Measurements from ENCODE around the gene ZSWIM6. TPM values are rescaled to one million over a fixed set of nuclear protein-coding genes. Genes with fewer than 3 reads are reported as not detected.

The ZSWIM6 gene
- total and polyA plus RNA-seq, 2 of the 4 experiments (the other 2 are of a cell fraction): 10.8 to 14.1 TPM

DNA sequence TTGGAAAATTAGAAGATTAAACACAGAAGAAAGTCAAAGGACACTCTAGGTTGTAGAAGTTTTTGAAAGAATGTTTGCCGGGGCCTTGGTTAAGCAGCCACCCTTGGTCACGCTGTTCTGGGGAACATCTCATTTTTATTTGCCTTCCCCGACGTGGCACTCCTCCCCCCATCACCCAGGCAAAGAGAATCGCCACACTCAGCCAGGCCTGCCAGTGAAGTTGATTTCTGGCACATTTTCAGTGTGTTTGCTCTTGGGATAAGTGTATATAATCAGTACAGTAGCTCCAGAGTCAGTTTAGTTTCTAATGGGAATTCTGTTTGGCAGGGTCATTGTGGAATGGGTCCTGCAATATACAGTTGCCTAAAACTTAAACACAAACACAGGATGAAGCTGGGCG lies 243.5 kb downstream of the ZSWIM6 start:
- Histone ChIP-seq H3K23ac (ENCODE audit: low read depth, low read length) (no peak overlapping the region), H2AK5ac (ENCODE audit: low read depth, low read length) (no peak overlapping the region), H3K56ac (ENCODE audit: extremely low read depth, insufficient read depth, low read length) (no peak overlapping the region), H2AK9ac (replicated peaks; ENCODE audit: low read depth, low read length, poor library complexity) (no peak overlapping the region), H2BK120ac (ENCODE audit: low read depth, low read length) (peak overlapping the region; percentile 51), H3K27ac (ENCODE audit: insufficient read depth, low read length) (no peak overlapping the region), H2AFZ (replicated peaks; ENCODE audit: low read length, poor library complexity) (no peak overlapping the region), H3K4me3 (ENCODE audit: insufficient read depth, low read depth, low read length) (no peak overlapping the region), H4K5ac (ENCODE audit: low read depth, low read length) (peak overlapping the region; percentile 69; the same call in 1 of the 2 replicates), H2BK5ac (ENCODE audit: low read depth, low read length, poor library complexity, severe bottlenecking) (no peak overlapping the region), H3K9ac (ENCODE audit: low read depth, low read length) (no peak overlapping the region), H4K91ac (ENCODE audit: insufficient read depth, low read depth, low read length) (peak overlapping the region; percentile 70; the same call in 1 of the 2 replicates), H3K18ac (ENCODE audit: low read depth, low read length) (no peak overlapping the region), H4K8ac (ENCODE audit: low read depth in 2 of 2, low read length in 2 of 2) (peak overlapping the region; percentile 56 to 62; a peak in 1 of 4 replicates), H2BK15ac (ENCODE audit: low read depth, low read length) (peak overlapping the region; percentile 77; the same call in 1 of the 3 replicates), H3K4me1 (ENCODE audit: control insufficient read depth, insufficient read depth, low read length) (peaks cover 5% of the 10 kb centered on the region), H2BK20ac (ENCODE audit: low read depth, low read length) (0 out of 2 replicates have a peak overlapping the region, but pooled peaks have one; percentile 52), H3K4me2 (ENCODE audit: low read depth, low read length) (no peak overlapping the region), H3K9me3 (ENCODE audit: control insufficient read depth, insufficient read depth, low read length) (no peaks in the 10 kb centered on the region), H3K79me1 (ENCODE audit: low read depth in 1 of 2, low read length in 2 of 2) (no peaks in the 10 kb centered on the region), H4K20me1 (ENCODE audit: insufficient read depth, low read length) (no peaks in the 10 kb centered on the region), H3K36me3 (ENCODE audit: control insufficient read depth, insufficient read depth, low read length) (no peaks in the 10 kb centered on the region), H3K27me3 (ENCODE audit: control insufficient read depth, insufficient read depth, low read length) (peaks cover 3% of the 10 kb centered on the region; the same call in 1 of the 2 replicates), H3K9me1 (ENCODE audit: insufficient read depth, low read length) (peaks cover 6% of the 10 kb centered on the region), H3K14ac (replicated peaks; ENCODE audit: low read depth, low read length) (no peak overlapping the region), H3K4ac (ENCODE audit: low read depth, low read length) (no peak overlapping the region; the same call in 1 of the 2 replicates)
- no CpG with 5 or more reads among the region's 6 CpGs for WGBS, 2 experiments (ENCODE audit: extremely low coverage in 2 of 2, insufficient read length in 1 of 2)
- intact Hi-C loops (cut with micrococcal nuclease): no loop called here
- BruUV-seq (replicated peaks): no TSS peak
- CTCF ChIA-PET: no interaction called here
- no peak for DNase-seq
- TF ChIP-seq ELK1 (IDR thresholded peaks at IDR 0.05; ENCODE audit: borderline replicate concordance, low read depth, low read length) (no peak), SMC3 (IDR thresholded peaks at IDR 0.05; ENCODE audit: low read depth, low read length) (no peak), RCOR1 (IDR thresholded peaks at IDR 0.05; ENCODE audit: insufficient replicate concordance, low read length) (no peak), FOS (IDR thresholded peaks at IDR 0.05; ENCODE audit: low read depth, low read length) (no peak), RAD21 (IDR thresholded peaks at IDR 0.05; ENCODE audit: low read length) (no peak), POLR2A (IDR thresholded peaks at IDR 0.05; ENCODE audit: low read depth, low read length) (no peak), BHLHE40 (IDR thresholded peaks at IDR 0.05; ENCODE audit: low read depth, low read length) (no peak), CHD1 (IDR thresholded peaks at IDR 0.05; ENCODE audit: low read depth, low read length) (no peak), MAFK (IDR thresholded peaks at IDR 0.05; ENCODE audit: low read depth, low read length) (no peak), CTCF (conservative IDR thresholded peaks at IDR 0.05; ENCODE audit: low read depth, low read length) (no peak), RFX5 (IDR thresholded peaks at IDR 0.05; ENCODE audit: low read depth, low read length) (no peak), USF2 (IDR thresholded peaks at IDR 0.05; ENCODE audit: low read depth, low read length) (no peak), NFE2L2 (IDR thresholded peaks at IDR 0.05; ENCODE audit: low read depth, low read length) (no peak), MAZ (IDR thresholded peaks at IDR 0.05; ENCODE audit: borderline replicate concordance, low read depth, low read length) (no peak), MXI1 (IDR thresholded peaks at IDR 0.05; ENCODE audit: borderline replicate concordance, low read depth, low read length) (no peak), CEBPB (IDR thresholded peaks at IDR 0.05; ENCODE audit: low read depth, low read length) (no peak)
- in situ Hi-C loops (cut with MboI; ENCODE audit: low sequenced_read_pairs): no loop called here
- ATAC-seq (ENCODE audit: low read depth): no peak
- POLR2A ChIA-PET (ENCODE audit: unreplicated experiment): no interaction called here
- dilution Hi-C loops (cut with HindIII; ENCODE audit: low sequenced_read_pairs, unreplicated experiment): no loop called here
